Spinal cord (tissue), 10 donors: ENCODE results near the gene NKX3-2. TPM values are rescaled to one million over a fixed set of nuclear protein-coding genes. Genes with fewer than 3 reads are reported as not detected.

ENCODE experiments used
- DNase-seq, 6 donors: peaks; one replicate each; pipeline versions ENCODE4 v3.0.0 to v3.0.0-alpha.2; 2013 to 2015; ENCODE audit warnings: low spot score in 6 of 6, low read depth in 4 of 6
- H3K27ac ChIP-seq: one replicate; pipeline ENCODE4 v1.5.1; 2013; ENCODE audit warnings: low read depth, low read length, control low read depth
- H3K27me3 ChIP-seq: one replicate; pipeline ENCODE4 v1.6.1; 2013; ENCODE audit warnings: low read length; ENCODE audit not compliant: control insufficient read depth, insufficient read depth
- H3K36me3 ChIP-seq: one replicate; pipeline ENCODE4 v1.6.1; 2013; ENCODE audit warnings: low read length; ENCODE audit not compliant: control insufficient read depth, insufficient read depth
- H3K4me1 ChIP-seq: one replicate; pipeline ENCODE4 v1.6.1; 2013; ENCODE audit warnings: low read length; ENCODE audit not compliant: control insufficient read depth, insufficient read depth
- H3K4me3 ChIP-seq: one replicate; pipeline ENCODE4 v1.5.1; 2013; ENCODE audit warnings: low read depth, low read length, control low read depth
- H3K9me3 ChIP-seq: one replicate; pipeline ENCODE4 v1.6.1; 2013; ENCODE audit warnings: low read length; ENCODE audit not compliant: control insufficient read depth, insufficient read depth
- WGBS: methylation state at CpG from one replicate; pipeline ENCODE4 v1.1.5; 2013; ENCODE audit warnings: missing lambda C conversion rate; ENCODE audit not compliant: insufficient coverage; 5-methylcytosine and 5-hydroxymethylcytosine counted together
- polyA plus RNA-seq, 2 donors: library from polyadenylated mRNA; unstranded; fragments of 120-200 nt; gene quantifications; one replicate each; pipeline ENCODE4 v1.2.1, GENCODE V29; 2013; ENCODE audit not compliant: insufficient read length in 2 of 2
- total RNA-seq, 2 donors: library from RNA; depleted of rRNA in 1 of 2; stranded (reverse); fragments of 120-200 nt in 1 of 2; fragments of >200 nt in 1 of 2; gene quantifications; one replicate each; pipeline versions ENCODE4 v1.2.3 to v1.2.4, GENCODE V29; 2013 to 2014
- donor health status: healthy.

Gene NKX3-2
- total and polyA plus RNA-seq, 4 donors = 0.20 to 0.60 (median 0.39) TPM

DNA sequence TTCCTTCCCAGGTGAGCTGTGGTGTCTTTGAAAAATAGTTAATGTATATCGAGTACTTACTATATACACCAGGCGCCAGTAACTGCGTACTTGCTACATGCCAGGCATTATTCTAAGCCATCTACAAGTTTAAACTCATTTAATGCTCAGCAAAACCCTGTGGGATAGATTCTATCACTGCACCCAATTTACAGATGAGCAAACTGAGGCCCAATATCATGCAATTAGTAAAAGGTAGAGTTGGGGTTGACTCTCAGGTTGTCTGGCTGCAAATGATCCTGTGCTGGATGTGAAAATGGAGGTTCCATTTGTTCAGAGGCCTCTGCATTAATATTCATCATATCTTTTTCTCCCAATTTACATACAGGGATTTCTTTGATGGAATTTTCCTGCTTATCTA lies 17.6 kb downstream of the NKX3-2 start:
- WGBS = no CpG with 5 or more reads among the region's 3 CpGs
- Histone ChIP-seq H3K9me3 (peaks cover 10% of the 10 kb centered on the region), H3K4me3 (no peak overlapping the region), H3K27ac (no peak overlapping the region), H3K36me3 (no peaks in the 10 kb centered on the region), H3K27me3 (peaks cover 100% of the 10 kb centered on the region), H3K4me1 (peaks cover 33% of the 10 kb centered on the region)
- DNase-seq = no peak

DNA sequence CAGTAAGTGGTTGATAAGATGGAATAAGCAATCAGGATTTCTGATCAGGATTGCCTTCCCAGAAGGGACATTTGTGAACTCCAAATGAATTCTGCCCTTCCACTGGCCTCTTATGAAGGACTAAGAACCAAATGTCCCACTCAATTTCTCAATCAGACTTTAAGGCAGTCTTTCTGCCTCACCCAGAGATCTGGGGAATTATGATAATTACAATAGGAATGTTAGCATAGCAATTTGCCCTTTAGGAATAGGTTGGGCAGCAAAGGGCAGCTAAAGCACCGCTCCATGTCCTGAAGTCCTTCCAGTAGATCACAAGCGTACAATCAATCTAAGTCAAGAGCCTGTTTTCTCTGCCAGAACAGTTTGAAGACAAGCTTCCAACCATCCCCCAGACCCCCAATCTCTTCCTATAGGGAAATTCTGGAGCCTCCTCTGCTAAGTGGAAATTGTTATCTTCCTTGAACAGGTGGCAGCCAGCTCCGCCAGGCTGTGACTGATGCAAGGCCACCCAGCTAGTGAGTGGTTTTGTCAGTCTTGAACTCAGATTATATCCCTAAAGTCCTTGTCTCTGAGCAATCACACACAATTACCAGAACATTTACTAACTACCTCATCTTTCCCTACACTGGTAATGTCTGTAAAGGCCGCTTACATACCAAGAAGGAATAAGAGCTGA lies 18.6 kb downstream of the NKX3-2 start:
- WGBS = 32% methylated on average over 3 of the region's 4 CpGs
- DNase-seq = no peak
- H3K4me3 ChIP-seq = no peak overlapping the region

DNA sequence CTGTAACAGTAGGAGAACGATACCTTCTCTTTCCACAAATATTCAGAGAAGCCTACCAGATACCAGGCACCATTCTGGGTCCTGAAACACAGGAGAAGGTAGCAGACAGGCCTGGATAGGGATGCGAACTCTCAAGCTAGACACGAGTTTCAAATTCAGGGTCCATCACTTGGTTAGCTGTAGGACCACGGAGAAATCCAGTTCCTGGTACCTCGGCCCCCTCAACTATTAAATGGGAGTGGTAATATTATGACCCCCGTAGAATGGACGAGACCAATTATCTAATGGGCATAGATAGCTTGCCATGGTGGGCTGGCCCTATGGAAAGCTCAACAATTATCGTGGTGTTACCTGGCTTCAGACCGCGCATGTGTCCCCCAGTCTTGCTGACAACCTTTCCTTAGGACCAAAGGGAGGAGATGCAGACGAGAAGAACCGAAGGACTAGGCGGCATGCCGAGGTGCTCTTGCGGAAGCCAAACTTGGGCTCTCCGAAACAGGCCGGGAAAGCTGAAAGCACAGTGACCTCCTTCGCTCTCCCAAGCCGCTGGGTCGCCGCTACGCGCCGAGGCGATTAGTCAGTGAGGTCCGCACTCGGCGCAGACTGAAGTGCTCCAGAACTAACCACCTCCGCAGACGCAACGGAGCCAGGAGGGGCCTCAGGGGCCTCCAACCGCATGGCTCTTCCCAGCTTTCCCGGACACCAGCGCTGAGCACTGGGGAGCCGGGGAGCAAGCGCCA lies 19.6 kb downstream of the NKX3-2 start:
- peaks cover 10% of the 10 kb centered on the region for H3K9me3 ChIP-seq
- WGBS = 4% methylated on average over 33 of the region's 36 CpGs
- H3K27ac ChIP-seq = no peak overlapping the region
- peaks cover 26% of the 10 kb centered on the region for H3K4me1 ChIP-seq
- no peak overlapping the region for H3K4me3 ChIP-seq
- DNase-seq = no peak
- peaks cover 94% of the 10 kb centered on the region for H3K27me3 ChIP-seq
- H3K36me3 ChIP-seq = no peaks in the 10 kb centered on the region

More for the DNA sequence above, 18.6 kb downstream of the NKX3-2 start:
- Histone ChIP-seq H3K4me1 (peaks cover 26% of the 10 kb centered on the region), H3K27me3 (peaks cover 99% of the 10 kb centered on the region), H3K36me3 (no peaks in the 10 kb centered on the region), H3K27ac (no peak overlapping the region), H3K9me3 (peaks cover 10% of the 10 kb centered on the region)

DNA sequence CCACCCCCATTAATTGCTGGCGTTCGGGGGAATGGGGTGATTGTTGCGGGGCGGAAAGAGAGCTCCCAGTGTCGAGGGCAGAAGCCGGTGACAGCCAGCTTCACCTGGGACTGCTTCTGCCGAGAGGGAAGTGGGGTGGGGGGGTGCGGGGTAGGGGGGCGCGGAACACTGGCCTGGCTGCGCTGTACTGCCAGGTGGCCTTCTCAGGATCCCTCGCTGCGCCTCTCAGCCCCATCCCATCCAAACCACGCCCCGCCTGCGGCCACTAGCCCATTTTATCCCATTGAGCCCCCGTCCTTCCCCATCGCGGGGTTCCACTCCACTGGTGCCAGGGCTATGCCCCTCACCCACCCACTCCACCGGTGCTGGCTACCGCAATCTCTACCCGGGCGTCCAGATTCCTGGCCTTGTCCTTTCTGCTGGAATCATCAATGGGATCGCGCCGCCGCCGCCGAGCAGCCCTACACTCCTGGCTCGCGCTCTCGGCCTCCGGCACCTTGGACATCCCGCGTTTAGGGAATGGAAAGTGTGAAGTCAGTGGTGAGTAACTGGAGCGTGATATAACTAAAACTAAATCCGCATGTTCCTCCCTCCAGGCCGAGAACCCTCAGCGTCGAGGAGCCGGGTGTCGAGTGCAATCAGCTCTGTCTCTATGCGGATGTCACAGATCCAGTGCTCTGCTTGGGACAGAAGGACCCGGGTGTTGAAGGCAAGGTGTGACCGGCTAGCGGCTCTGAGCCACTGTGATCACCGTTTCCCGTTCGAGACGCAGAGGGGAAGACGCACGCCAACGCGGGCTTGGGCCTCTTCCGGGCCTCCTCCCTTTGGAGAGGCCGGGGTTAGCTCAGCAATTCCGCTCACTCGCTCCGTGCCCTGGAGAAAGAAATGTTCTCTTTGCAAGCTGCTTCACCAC lies 20.5 kb downstream of the NKX3-2 start:
- Histone ChIP-seq H3K36me3 (no peaks in the 10 kb centered on the region), H3K4me3 (no peak overlapping the region), H3K27me3 (peaks cover 89% of the 10 kb centered on the region), H3K9me3 (peaks cover 10% of the 10 kb centered on the region), H3K4me1 (peaks cover 19% of the 10 kb centered on the region), H3K27ac (no peak overlapping the region)
- no peak for DNase-seq
- WGBS = 6% methylated on average over 37 of the region's 59 CpGs

DNA sequence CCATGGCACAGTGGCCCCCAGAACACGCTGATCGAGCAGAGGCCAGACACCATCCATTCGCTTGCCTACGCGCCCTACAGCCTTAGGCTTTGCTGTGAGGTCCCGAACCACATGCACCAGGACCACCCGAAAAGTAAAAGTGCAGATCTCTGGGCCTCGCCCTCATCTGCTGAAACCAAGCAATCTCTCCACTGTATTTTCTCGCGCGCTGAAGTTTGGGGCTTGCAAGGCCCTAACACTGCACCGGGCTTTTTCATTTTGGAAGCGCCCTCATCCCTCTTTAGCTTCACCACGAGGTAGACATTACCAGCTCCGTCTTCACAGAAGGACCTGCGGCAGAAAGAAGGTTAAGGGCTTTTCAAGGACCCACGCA lies 21.2 kb downstream of the NKX3-2 start:
- WGBS = 3% methylated on average over 17 of the region's 17 CpGs
- DNase-seq = peak in 1 of 6 donors; percentile 18
- Histone ChIP-seq H3K36me3 (no peaks in the 10 kb centered on the region), H3K4me1 (peaks cover 19% of the 10 kb centered on the region), H3K27ac (no peak overlapping the region), H3K9me3 (peaks cover 10% of the 10 kb centered on the region), H3K4me3 (no peak overlapping the region), H3K27me3 (peaks cover 86% of the 10 kb centered on the region)

DNA sequence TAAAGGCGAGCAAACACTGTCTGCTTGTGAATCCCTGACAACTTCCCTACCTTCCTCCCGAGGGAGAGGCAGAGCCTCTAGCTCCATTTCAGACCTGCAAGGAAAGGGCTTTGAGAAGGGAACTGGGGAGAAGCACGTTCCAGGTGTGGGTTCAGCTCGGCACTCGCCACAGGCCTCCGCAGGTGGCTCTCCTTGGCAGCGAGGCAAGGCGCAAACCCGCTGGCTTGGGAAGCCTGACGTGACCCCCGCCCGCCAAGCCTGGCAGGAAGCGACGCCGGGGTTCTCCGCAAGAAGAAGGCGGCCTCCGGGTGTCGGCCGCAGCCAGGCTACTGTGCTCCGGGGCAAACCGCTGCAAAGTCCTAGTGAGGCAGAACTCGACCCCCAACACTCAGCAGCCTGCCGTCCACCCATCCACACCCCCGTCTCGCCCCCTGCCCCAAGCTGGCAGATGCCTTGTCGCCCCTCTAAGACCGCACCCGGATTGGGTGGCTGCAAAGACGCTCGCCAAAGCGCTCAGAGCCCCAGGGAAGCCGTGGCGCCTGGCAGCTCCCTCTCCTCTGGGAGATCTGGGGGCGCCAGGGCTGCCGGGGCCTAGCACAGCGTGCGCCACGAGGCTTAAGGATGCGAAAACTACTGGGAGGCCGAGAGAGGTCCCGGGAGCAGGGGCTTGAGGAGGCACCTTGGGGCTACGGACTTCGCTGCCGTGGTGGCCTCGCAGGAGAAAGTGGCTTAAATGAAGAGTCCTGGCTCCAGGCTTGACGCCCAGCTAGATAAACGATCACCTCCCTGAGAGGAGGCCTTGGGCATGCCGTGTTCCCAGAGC lies 21.8 kb downstream of the NKX3-2 start:
- peak in 1 of 6 donors; percentile 22 for DNase-seq
- Histone ChIP-seq H3K9me3 (peaks cover 10% of the 10 kb centered on the region), H3K4me3 (no peak overlapping the region), H3K27me3 (peaks cover 80% of the 10 kb centered on the region), H3K36me3 (no peaks in the 10 kb centered on the region), H3K27ac (no peak overlapping the region), H3K4me1 (peaks cover 19% of the 10 kb centered on the region)
- WGBS = under 1% methylated on average over 47 of the region's 49 CpGs

DNA sequence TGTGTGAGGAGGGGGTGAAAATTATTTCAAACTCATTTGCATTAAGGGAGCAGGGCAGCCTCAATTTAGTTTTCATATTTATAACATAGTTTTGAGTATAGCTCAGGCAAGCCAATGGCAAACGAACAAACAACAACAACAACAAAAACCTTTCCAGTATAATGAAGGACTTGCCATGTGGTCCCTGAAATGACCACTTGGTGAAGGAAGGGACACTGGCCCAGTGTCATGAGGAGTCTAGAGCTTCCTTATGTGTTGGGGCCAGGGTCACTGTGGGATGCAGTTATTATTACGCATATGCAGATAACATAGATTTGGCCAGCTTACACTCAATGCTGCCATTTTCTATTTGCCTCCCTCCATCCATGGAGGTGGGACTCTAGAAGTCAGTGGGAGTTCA lies 23.3 kb downstream of the NKX3-2 start:
- Histone ChIP-seq H3K4me3 (no peak overlapping the region), H3K27ac (no peak overlapping the region), H3K4me1 (peaks cover 19% of the 10 kb centered on the region), H3K36me3 (no peaks in the 10 kb centered on the region), H3K27me3 (peaks cover 65% of the 10 kb centered on the region), H3K9me3 (peaks cover 10% of the 10 kb centered on the region)
- DNase-seq = no peak
- no CpG with 5 or more reads among the region's 2 CpGs for WGBS

DNA sequence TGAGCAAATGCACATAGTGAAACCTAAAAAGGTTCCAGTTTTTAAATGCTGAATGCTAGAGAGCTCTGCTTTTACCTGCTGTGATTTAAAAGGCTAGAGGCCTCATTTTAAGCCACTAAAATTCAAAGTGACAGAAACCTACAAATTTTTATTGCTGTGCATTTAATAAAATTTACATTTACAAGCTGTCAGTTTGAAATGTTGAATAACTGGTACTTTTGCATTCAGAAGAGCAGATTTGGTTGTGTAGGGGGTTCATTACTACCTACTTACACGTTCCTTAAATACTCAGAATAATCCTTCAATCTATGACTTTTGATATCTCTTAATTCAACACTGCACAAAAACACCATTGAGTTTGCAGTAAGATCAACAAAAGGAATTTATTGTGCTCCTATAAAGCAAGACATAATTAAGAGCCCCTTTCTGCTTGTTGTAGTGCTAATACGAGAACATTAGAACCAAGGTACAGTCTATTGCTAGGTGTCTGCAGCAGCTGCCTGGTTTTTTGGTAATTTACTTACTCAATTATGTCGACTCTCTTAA lies 27.9 kb downstream of the NKX3-2 start:
- H3K9me3 ChIP-seq = no peaks in the 10 kb centered on the region
- no CpG with 5 or more reads among the region's 3 CpGs for WGBS
- no peak overlapping the region for H3K4me3 ChIP-seq
- no peaks in the 10 kb centered on the region for H3K36me3 ChIP-seq
- no peak overlapping the region for H3K27ac ChIP-seq
- H3K27me3 ChIP-seq = peaks cover 29% of the 10 kb centered on the region
- no peak for DNase-seq
- no peaks in the 10 kb centered on the region for H3K4me1 ChIP-seq

DNA sequence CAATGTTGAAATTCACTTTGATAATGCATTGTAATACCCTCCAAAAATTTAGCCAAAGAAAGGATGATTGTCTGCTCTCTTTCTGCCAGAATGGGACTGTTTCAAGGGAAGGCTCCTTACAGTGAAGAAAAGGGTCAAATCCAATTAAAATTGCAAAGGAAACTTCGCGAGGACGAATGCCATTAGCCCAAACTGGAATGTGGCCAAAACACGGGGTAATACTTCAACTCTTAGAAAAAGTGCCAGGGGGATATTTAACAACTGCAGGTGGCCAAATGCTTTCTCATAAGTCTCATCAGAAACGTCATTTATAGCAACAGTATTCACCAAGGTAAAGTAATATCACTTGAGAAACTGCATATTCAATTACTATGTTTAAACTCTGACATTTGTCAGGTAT lies 29.0 kb downstream of the NKX3-2 start:
- H3K9me3 ChIP-seq = no peaks in the 10 kb centered on the region
- H3K4me1 ChIP-seq = no peaks in the 10 kb centered on the region
- H3K27ac ChIP-seq = no peak overlapping the region
- peaks cover 22% of the 10 kb centered on the region for H3K27me3 ChIP-seq
- H3K36me3 ChIP-seq = no peaks in the 10 kb centered on the region
- 20% methylated on average over 1 of the region's 5 CpGs for WGBS
- no peak overlapping the region for H3K4me3 ChIP-seq
- DNase-seq = no peak
